GM10266 (cell line): ENCODE results near the gene MYOZ2.
"Not testable (repeated sequence)": the region's sequence is repeated elsewhere in the genome, so short reads cannot be mapped to it uniquely, and the experiment has no call there.

Source experiments
- DNase-seq: peaks from one replicate; pipeline ENCODE4 v3.0.0; 2012; ENCODE audit errors: extremely low spot score
- TF ChIP-seq, protein P1 (sequence below): IDR thresholded peaks from 2 replicates; pipeline ENCODE4 v1.5.1; 2012; ENCODE audit warnings: mild to moderate bottlenecking, low read depth; ENCODE audit not compliant: control insufficient read depth, insufficient read depth; ENCODE audit errors: missing control alignments

MYOZ2 gene

GRCh38 chr4:119130365-119131065, 5.1 kb upstream of the MYOZ2 start:
- TF ChIP-seq, protein P1, sequence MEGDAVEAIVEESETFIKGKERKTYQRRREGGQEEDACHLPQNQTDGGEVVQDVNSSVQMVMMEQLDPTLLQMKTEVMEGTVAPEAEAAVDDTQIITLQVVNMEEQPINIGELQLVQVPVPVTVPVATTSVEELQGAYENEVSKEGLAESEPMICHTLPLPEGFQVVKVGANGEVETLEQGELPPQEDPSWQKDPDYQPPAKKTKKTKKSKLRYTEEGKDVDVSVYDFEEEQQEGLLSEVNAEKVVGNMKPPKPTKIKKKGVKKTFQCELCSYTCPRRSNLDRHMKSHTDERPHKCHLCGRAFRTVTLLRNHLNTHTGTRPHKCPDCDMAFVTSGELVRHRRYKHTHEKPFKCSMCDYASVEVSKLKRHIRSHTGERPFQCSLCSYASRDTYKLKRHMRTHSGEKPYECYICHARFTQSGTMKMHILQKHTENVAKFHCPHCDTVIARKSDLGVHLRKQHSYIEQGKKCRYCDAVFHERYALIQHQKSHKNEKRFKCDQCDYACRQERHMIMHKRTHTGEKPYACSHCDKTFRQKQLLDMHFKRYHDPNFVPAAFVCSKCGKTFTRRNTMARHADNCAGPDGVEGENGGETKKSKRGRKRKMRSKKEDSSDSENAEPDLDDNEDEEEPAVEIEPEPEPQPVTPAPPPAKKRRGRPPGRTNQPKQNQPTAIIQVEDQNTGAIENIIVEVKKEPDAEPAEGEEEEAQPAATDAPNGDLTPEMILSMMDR, result no peak
- DNase-seq, result no peak

- TF ChIP-seq, protein P1, result no peak
- DNase-seq, result no peak
Observed at GRCh38 chr4:119131164-119131563, 4.5 kb upstream of the MYOZ2 start.

DNA sequence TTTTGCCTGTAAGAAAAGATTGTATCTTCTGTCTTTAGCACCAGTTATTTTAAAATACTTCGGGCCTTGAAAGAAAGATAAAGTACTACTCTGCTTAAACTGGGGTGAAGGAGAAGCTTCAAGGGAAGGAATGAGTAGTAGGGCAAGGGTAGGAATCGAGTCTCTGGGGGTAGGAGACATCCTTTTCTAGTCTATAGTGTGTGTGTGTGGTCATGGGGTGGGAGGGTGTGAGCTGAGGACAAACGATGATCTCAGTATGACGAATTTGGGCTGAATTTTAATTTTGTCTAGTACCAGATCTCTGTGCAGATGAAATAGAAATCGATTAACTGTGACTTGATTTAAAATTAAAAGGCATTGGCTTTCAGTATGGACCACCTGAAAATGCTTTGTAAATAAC, 3.3 kb upstream of the MYOZ2 start:
- TF ChIP-seq, protein P1, result no peak
- DNase-seq, result no peak

DNA sequence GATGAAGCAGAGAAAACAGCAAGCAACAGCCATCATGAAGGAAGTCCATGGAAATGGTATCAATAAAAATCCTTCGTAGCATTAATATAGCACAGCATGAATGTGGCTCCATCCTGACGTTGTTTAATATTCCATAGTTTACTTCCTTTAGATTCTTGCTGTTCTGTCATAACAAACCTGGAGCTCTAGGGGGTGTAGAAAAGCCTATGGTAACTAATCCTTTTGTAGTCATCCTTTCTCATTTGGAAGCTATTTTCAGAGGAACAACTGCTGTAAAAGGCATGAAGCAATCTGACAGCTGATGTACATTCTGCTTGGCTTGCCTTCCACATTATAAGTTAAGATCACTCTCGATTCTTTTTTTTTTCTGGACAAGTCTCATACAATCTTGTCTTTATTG, 914 bp downstream of the MYOZ2 start:
- DNase-seq, result no peak
- TF ChIP-seq, protein P1, result no peak

DNA sequence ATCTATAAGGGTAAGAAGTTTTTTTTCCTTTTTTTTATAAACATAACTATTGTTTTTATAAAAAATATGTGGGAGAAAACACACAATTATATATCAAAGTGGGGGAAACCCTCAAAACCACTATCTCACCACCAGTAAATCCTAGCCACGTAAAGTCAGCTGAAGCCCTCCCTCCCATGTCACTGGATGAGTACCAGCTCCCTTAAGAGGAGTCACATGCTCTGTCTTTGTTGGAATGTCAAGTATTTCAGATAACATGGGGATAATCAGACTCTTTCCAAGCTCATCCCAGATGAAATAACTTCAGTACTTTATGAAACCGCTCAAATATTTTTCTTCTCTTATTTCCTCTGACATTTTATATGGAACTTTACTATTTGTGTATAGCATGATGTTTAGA, 2.4 kb downstream of the MYOZ2 start:
- DNase-seq, result no peak

GRCh38 chr4:119139311-119139710, 3.7 kb downstream of the MYOZ2 start:
- TF ChIP-seq, protein P1, result no peak
- no peak for DNase-seq

More for the DNA sequence above, 2.4 kb downstream of the MYOZ2 start:
- TF ChIP-seq, protein P1, result no peak

DNA sequence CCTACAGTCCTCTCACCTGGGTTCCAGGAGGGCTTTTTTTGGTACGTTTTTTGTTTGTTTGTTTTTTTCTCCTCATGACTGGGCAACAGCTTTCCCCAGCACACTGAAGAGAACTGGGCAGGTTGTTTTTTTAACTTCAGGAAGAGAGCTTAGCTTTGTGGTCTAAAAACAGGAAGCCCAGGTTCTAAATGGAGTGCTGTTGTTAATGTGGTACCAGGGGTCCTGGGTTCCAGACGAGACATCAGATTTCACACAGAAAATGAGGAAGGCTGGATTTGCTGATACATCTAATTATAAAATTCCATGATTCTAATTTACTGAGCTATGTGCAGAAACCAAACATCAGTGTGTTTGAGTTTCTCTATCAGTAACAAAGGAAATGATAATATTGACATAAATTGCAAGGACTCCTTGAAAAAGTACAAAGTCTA, 4.2 kb downstream of the MYOZ2 start:
- TF ChIP-seq, protein P1, result no peak
- DNase-seq, result no peak

DNA sequence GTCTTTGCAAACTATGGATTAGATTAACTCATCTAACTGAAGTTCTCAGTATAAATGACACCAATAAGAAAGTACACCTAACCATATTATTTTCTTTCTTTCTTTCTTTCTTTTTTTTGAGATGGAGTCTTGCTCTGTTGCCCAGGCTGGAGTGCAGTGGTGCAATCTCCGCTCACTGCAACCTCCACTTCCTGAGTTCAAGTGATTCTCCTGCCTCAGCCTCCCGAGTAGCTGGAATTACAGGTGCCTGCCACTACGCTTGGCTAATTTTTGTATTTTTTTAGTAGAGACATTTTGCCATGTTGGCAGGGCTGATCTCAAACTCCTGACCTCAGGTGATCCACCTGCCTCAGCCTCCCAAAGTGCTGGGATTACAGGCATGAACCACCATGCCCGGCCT, 5.7 kb downstream of the MYOZ2 start:
- DNase-seq, result not testable (repeated sequence)
